Breast epithelium (tissue), 3 donors: Measurements from ENCODE around the gene ARL9.

ENCODE experiments used
- CTCF ChIP-seq, 3 donors: fragments of 450-650 bp; IDR thresholded peaks; one replicate each; pipeline ENCODE4 v1.5.1; 2016 to 2017; ENCODE audit warnings: antibody characterized with exemption in 3 of 3, mild to moderate bottlenecking in 3 of 3, moderate library complexity in 3 of 3
- POLR2A ChIP-seq: fragments of 450-650 bp; IDR thresholded peaks from one replicate; pipeline ENCODE4 v1.6.1; 2016; ENCODE audit warnings: antibody characterized with exemption, mild to moderate bottlenecking, moderate library complexity
- POLR2AphosphoS5 ChIP-seq, 3 donors: sonication (generic); formaldehyde crosslinking; IDR thresholded peaks; one replicate each; pipeline ENCODE4 v1.6.1; 2017; ENCODE audit warnings: antibody characterized with exemption in 3 of 3

GRCh38 chr4:56480691-56481090, 24.9 kb upstream of the ARL9 start:
- TF ChIP-seq CTCF (IDR thresholded peaks at IDR 0.05) = no peak
- TF ChIP-seq POLR2AphosphoS5 (IDR thresholded peaks at IDR 0.05) = no peak
- TF ChIP-seq POLR2A = no peak
